ENCODE results near the gene ZDHHC11B.
"Not testable (repeated sequence)": the region's sequence is repeated elsewhere in the genome, so short reads cannot be mapped to it uniquely, and the experiment has no call there.

DNA sequence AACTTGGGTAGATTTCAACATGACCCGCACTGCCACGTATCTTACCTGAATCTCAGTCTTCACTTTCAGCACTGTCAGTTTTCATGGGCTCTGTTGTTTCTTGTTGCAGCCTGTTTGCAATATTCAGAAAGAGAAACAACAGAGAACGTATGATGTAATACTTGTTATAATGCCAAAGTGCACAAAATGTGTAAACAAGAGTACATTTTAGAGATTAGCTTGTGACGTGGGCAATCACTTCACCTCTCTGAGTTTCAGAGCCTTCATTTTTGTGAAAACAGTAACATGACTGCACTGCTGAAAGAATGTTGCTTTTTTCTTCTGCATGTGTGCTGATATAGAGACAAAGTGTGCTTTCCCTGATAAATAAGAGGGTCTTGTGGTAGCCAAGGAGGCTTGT, 16.5 kb upstream of the ZDHHC11B start:
- TF ChIP-seq, protein P1, sequence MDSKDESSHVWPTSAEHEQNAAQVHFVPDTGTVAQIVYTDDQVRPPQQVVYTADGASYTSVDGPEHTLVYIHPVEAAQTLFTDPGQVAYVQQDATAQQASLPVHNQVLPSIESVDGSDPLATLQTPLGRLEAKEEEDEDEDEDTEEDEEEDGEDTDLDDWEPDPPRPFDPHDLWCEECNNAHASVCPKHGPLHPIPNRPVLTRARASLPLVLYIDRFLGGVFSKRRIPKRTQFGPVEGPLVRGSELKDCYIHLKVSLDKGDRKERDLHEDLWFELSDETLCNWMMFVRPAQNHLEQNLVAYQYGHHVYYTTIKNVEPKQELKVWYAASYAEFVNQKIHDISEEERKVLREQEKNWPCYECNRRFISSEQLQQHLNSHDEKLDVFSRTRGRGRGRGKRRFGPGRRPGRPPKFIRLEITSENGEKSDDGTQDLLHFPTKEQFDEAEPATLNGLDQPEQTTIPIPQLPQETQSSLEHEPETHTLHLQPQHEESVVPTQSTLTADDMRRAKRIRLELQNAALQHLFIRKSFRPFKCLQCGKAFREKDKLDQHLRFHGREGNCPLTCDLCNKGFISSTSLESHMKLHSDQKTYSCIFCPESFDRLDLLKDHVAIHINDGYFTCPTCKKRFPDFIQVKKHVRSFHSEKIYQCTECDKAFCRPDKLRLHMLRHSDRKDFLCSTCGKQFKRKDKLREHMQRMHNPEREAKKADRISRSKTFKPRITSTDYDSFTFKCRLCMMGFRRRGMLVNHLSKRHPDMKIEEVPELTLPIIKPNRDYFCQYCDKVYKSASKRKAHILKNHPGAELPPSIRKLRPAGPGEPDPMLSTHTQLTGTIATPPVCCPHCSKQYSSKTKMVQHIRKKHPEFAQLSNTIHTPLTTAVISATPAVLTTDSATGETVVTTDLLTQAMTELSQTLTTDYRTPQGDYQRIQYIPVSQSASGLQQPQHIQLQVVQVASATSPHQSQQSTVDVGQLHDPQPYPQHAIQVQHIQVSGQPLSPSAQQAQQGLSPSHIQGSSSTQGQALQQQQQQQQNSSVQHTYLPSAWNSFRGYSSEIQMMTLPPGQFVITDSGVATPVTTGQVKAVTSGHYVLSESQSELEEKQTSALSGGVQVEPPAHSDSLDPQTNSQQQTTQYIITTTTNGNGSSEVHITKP (tag by site-specific recombination; IDR thresholded peaks at IDR 0.05): not testable (repeated sequence)
- not testable (repeated sequence) for TF ChIP-seq FEZF1 (tag by site-specific recombination; IDR thresholded peaks at IDR 0.05); ZNF600 (tag by site-specific recombination; IDR thresholded peaks at IDR 0.05); ZBTB7A (tag by site-specific recombination; IDR thresholded peaks at IDR 0.05; ENCODE audit: low read depth); ZBTB26 (tag by site-specific recombination; optimal IDR thresholded peaks at IDR 0.05); HOXD13 (CRISPR knock-in tag; IDR thresholded peaks at IDR 0.05; ENCODE audit: borderline replicate concordance)
- TF ChIP-seq, protein P2, sequence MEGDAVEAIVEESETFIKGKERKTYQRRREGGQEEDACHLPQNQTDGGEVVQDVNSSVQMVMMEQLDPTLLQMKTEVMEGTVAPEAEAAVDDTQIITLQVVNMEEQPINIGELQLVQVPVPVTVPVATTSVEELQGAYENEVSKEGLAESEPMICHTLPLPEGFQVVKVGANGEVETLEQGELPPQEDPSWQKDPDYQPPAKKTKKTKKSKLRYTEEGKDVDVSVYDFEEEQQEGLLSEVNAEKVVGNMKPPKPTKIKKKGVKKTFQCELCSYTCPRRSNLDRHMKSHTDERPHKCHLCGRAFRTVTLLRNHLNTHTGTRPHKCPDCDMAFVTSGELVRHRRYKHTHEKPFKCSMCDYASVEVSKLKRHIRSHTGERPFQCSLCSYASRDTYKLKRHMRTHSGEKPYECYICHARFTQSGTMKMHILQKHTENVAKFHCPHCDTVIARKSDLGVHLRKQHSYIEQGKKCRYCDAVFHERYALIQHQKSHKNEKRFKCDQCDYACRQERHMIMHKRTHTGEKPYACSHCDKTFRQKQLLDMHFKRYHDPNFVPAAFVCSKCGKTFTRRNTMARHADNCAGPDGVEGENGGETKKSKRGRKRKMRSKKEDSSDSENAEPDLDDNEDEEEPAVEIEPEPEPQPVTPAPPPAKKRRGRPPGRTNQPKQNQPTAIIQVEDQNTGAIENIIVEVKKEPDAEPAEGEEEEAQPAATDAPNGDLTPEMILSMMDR (tag by site-specific recombination; IDR thresholded peaks at IDR 0.05): not testable (repeated sequence)
- TF ChIP-seq, protein P3, sequence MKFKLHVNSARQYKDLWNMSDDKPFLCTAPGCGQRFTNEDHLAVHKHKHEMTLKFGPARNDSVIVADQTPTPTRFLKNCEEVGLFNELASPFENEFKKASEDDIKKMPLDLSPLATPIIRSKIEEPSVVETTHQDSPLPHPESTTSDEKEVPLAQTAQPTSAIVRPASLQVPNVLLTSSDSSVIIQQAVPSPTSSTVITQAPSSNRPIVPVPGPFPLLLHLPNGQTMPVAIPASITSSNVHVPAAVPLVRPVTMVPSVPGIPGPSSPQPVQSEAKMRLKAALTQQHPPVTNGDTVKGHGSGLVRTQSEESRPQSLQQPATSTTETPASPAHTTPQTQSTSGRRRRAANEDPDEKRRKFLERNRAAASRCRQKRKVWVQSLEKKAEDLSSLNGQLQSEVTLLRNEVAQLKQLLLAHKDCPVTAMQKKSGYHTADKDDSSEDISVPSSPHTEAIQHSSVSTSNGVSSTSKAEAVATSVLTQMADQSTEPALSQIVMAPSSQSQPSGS (tag by site-specific recombination; IDR thresholded peaks at IDR 0.05; ENCODE audit: low read depth): not testable (repeated sequence)
